Hepatocyte (in vitro differentiated cells): ENCODE data around the gene BBIP1. TPM values are rescaled to one million over a fixed set of nuclear protein-coding genes. Genes with fewer than 3 reads are reported as not detected.

Experiments
- DNase-seq: peaks from one replicate; pipeline ENCODE4 v3.0.0-alpha.2; 2016; ENCODE audit warnings: low spot score
- H2AFZ ChIP-seq: fragments of 200-600 bp; sonication (generic); 2 replicates; pipeline ENCODE4 v1.6.0; 2016; ENCODE audit warnings: antibody characterized with exemption, mild to moderate bottlenecking
- H3K27ac ChIP-seq: fragments of 200-600 bp; sonication (generic); 2 replicates; pipeline ENCODE4 v1.5.1; 2016; ENCODE audit warnings: mild to moderate bottlenecking
- H3K27me3 ChIP-seq: fragments of 200-600 bp; sonication (generic); 2 replicates; pipeline ENCODE4 v1.6.1; 2016
- H3K36me3 ChIP-seq: fragments of 200-600 bp; sonication (generic); replicated peaks from 2 replicates; pipeline ENCODE4 v1.5.1; 2016; ENCODE audit warnings: low read depth; ENCODE audit not compliant: insufficient read depth
- H3K4me1 ChIP-seq: fragments of 200-600 bp; sonication (generic); 2 replicates; pipeline ENCODE4 v1.5.1; 2016; ENCODE audit warnings: mild to moderate bottlenecking, moderate library complexity; ENCODE audit not compliant: insufficient read depth
- H3K4me2 ChIP-seq: fragments of 200-600 bp; sonication (generic); 2 replicates; pipeline ENCODE4 v1.6.0; 2016
- H3K4me3 ChIP-seq: fragments of 200-600 bp; sonication (generic); 2 replicates; pipeline ENCODE4 v1.5.1; 2016; ENCODE audit warnings: mild to moderate bottlenecking
- H3K79me2 ChIP-seq: fragments of 200-600 bp; sonication (generic); 2 replicates; pipeline ENCODE4 v1.6.0; 2017; ENCODE audit warnings: mild to moderate bottlenecking
- H3K9me2 ChIP-seq: fragments of 200-600 bp; sonication (generic); replicated peaks from 2 replicates; pipeline ENCODE4 v1.6.0; 2017; ENCODE audit warnings: mild to moderate bottlenecking; ENCODE audit not compliant: insufficient read depth
- H3K9me3 ChIP-seq: fragments of 200-600 bp; sonication (generic); 2 replicates; pipeline ENCODE4 v1.5.1; 2016; ENCODE audit warnings: low read depth, mild to moderate bottlenecking
- H4K20me1 ChIP-seq: fragments of 200-600 bp; sonication (generic); 2 replicates; pipeline ENCODE4 v1.6.0; 2016; ENCODE audit warnings: mild to moderate bottlenecking; ENCODE audit not compliant: insufficient read depth, poor library complexity, severe bottlenecking
- CTCF ChIP-seq: fragments of 200-600 bp; sonication (generic); IDR thresholded peaks from 2 replicates; pipeline ENCODE4 v1.5.1; 2016; ENCODE audit warnings: antibody characterized with exemption, mild to moderate bottlenecking; ENCODE audit not compliant: poor library complexity
- EZH2 ChIP-seq: fragments of 200-600 bp; sonication (generic); IDR thresholded peaks from 2 replicates; pipeline ENCODE4 v1.6.1; 2016; ENCODE audit warnings: antibody characterized with exemption, mild to moderate bottlenecking, borderline replicate concordance
- EZH2phosphoT487 ChIP-seq: fragments of 200-600 bp; sonication (generic); IDR thresholded peaks from one replicate; pipeline ENCODE4 v1.6.1; 2018; ENCODE audit warnings: antibody characterized with exemption, mild to moderate bottlenecking, low read depth, moderate library complexity; ENCODE audit not compliant: unreplicated experiment, severe bottlenecking
- WGBS: methylation state at CpG from one replicate; pipeline ENCODE4 v1.1.6; 2016; ENCODE audit warnings: low lambda C conversion rate; ENCODE audit errors: missing lambda C conversion rate; 5-methylcytosine and 5-hydroxymethylcytosine counted together
- polyA plus RNA-seq: library from polyadenylated mRNA; unstranded; fragments of >200 nt; fragmentation: Nextera tagmentation; extraction: Ambion mirVana; gene quantifications from 2 replicates; pipeline ENCODE4 v1.2.1, GENCODE V29; 2016
- total RNA-seq: library from RNA; depleted of rRNA; stranded (reverse); fragments of >200 nt; gene quantifications from 2 replicates; pipeline ENCODE4 v1.2.3, GENCODE V29; 2014

The BBIP1 gene
- total and polyA plus RNA-seq, 2 experiments from 2014 or later, result 21.5 to 47.9 TPM

- Histone ChIP-seq H3K9me3 (no peaks in the 10 kb centered on the region), H4K20me1 (no peaks in the 10 kb centered on the region), H3K4me2 (peak overlapping the region; percentile 18), H3K9me2 (no peaks in the 10 kb centered on the region), H3K4me3 (no peak overlapping the region), H3K79me2 (no peaks in the 10 kb centered on the region), H3K4me1 (peaks cover 63% of the 10 kb centered on the region), H3K27ac (peak overlapping the region; percentile 95), H3K27me3 (no peaks in the 10 kb centered on the region), H2AFZ (no peak overlapping the region), H3K36me3 (no peaks in the 10 kb centered on the region)
- DNase-seq, result peak; percentile 56
- 76% methylated on average over 7 of the region's 7 CpGs for WGBS
- no peak for TF ChIP-seq EZH2
- TF ChIP-seq EZH2phosphoT487, result no peak
- no peak for TF ChIP-seq CTCF
Observed at GRCh38 chr10:110860576-110861241, 58.3 kb downstream of the BBIP1 start.

GRCh38 chr10:110859973-110860376, 59.0 kb downstream of the BBIP1 start:
- H3K4me3 ChIP-seq, result no peak overlapping the region
- H3K9me2 ChIP-seq, result no peaks in the 10 kb centered on the region
- peak; percentile 64 for DNase-seq
- peak overlapping the region; percentile 95 for H3K27ac ChIP-seq
- H4K20me1 ChIP-seq, result no peaks in the 10 kb centered on the region
- peaks cover 57% of the 10 kb centered on the region for H3K4me1 ChIP-seq
- 0% methylated on average over 1 of the region's 1 CpG for WGBS
- H3K9me3 ChIP-seq, result no peaks in the 10 kb centered on the region
- H3K79me2 ChIP-seq, result no peaks in the 10 kb centered on the region
- no peaks in the 10 kb centered on the region for H3K27me3 ChIP-seq
- peak overlapping the region; percentile 18 for H3K4me2 ChIP-seq
- no peak for TF ChIP-seq EZH2
- TF ChIP-seq EZH2phosphoT487, result no peak
- no peak for TF ChIP-seq CTCF
- no peaks in the 10 kb centered on the region for H3K36me3 ChIP-seq
- no peak overlapping the region for H2AFZ ChIP-seq

GRCh38 chr10:110859206-110859972, 59.6 kb downstream of the BBIP1 start:
- Histone ChIP-seq H3K9me2 (no peaks in the 10 kb centered on the region), H3K4me2 (no peak overlapping the region), H3K27me3 (no peaks in the 10 kb centered on the region), H4K20me1 (no peaks in the 10 kb centered on the region), H3K79me2 (no peaks in the 10 kb centered on the region), H3K27ac (peak overlapping the region; percentile 95), H3K4me3 (no peak overlapping the region), H3K4me1 (peaks cover 52% of the 10 kb centered on the region), H2AFZ (no peak overlapping the region), H3K9me3 (no peaks in the 10 kb centered on the region), H3K36me3 (no peaks in the 10 kb centered on the region)
- WGBS, result 73% methylated on average over 6 of the region's 6 CpGs
- no peak for DNase-seq
- no peak for TF ChIP-seq CTCF
- TF ChIP-seq EZH2, result no peak
- TF ChIP-seq EZH2phosphoT487, result no peak
